GM18511 (cell line): ENCODE measurements around the gene FEN1.

ENCODE experiments used
- ATAC-seq: cut with Tn5 transposase; IDR thresholded peaks from one replicate; pipeline ENCODE4 v1.9.1; 2021; ENCODE audit warnings: mild to moderate bottlenecking, moderate library complexity; ENCODE audit not compliant: unreplicated experiment

The FEN1 gene

GRCh38 chr11:61774411-61774810 is 18.3 kb upstream of the FEN1 start:
- no peak for ATAC-seq

GRCh38 chr11:61775106-61775505 is 17.6 kb upstream of the FEN1 start:
- ATAC-seq, result no peak

- ATAC-seq, result no peak
These were observed 16.8 kb upstream of the FEN1 start for GRCh38 chr11:61775606-61776554.

- ATAC-seq, result peak; percentile 66
These were observed 16.1 kb upstream of the FEN1 start for GRCh38 chr11:61776561-61777075.

- ATAC-seq, result no peak
These were observed 15.2 kb upstream of the FEN1 start for GRCh38 chr11:61777234-61778090.

- ATAC-seq, result no peak
These were observed 14.3 kb upstream of the FEN1 start for GRCh38 chr11:61778357-61778886.

- ATAC-seq, result no peak
These were observed 13.6 kb upstream of the FEN1 start for GRCh38 chr11:61778920-61779650.

- no peak for ATAC-seq
These were observed 12.8 kb upstream of the FEN1 start for GRCh38 chr11:61779666-61780525.

- no peak for ATAC-seq
These were observed 12.0 kb upstream of the FEN1 start for GRCh38 chr11:61780581-61781162.

GRCh38 chr11:61781585-61781984 is 11.1 kb upstream of the FEN1 start:
- ATAC-seq, result no peak

GRCh38 chr11:61782299-61782698 is 10.4 kb upstream of the FEN1 start:
- ATAC-seq, result no peak

- no peak for ATAC-seq
These were observed 9.9 kb upstream of the FEN1 start for GRCh38 chr11:61782841-61783240.

- ATAC-seq, result no peak
These were observed 8.8 kb upstream of the FEN1 start for GRCh38 chr11:61783717-61784505.

GRCh38 chr11:61784506-61784805 is 8.3 kb upstream of the FEN1 start:
- no peak for ATAC-seq

GRCh38 chr11:61785837-61786402 is 6.8 kb upstream of the FEN1 start:
- ATAC-seq, result no peak

GRCh38 chr11:61787928-61788491 is 4.7 kb upstream of the FEN1 start:
- no peak for ATAC-seq

GRCh38 chr11:61791737-61792309 is 888 bp upstream of the FEN1 start:
- peak; percentile 32 for ATAC-seq
